Parathyroid adenoma (tissue), 2 donors: ENCODE results near the gene RELN.
A peak's percentile ranks its signal among the peaks of the same experiment; 100 is the strongest.

Source experiments
- H2AFZ ChIP-seq: fragments of 300-600 bp; sonication (generic); one replicate; pipeline ENCODE4 v1.7.0; 2017; ENCODE audit warnings: antibody characterized with exemption, mild to moderate bottlenecking
- H3K27ac ChIP-seq: fragments of 300-600 bp; sonication (generic); one replicate; pipeline ENCODE4 v1.7.0; 2017
- H3K27me3 ChIP-seq: fragments of 300-600 bp; sonication (generic); one replicate; pipeline ENCODE4 v1.7.0; 2017; ENCODE audit warnings: low read length; ENCODE audit not compliant: control insufficient read depth, insufficient read depth
- H3K36me3 ChIP-seq: fragments of 300-600 bp; sonication (generic); one replicate; pipeline ENCODE4 v1.7.0; 2017; ENCODE audit warnings: low read length; ENCODE audit not compliant: control insufficient read depth, insufficient read depth
- H3K4me1 ChIP-seq: fragments of 300-600 bp; sonication (generic); one replicate; pipeline ENCODE4 v1.7.0; 2017; ENCODE audit warnings: control low read depth
- H3K4me2 ChIP-seq: fragments of 300-600 bp; sonication (generic); one replicate; pipeline ENCODE4 v1.7.0; 2017; ENCODE audit warnings: low read length
- H3K4me3 ChIP-seq: fragments of 300-600 bp; sonication (generic); one replicate; pipeline ENCODE4 v1.7.0; 2017; ENCODE audit warnings: low read depth, low read length
- H3K79me2 ChIP-seq: fragments of 300-600 bp; sonication (generic); one replicate; pipeline ENCODE4 v1.7.0; 2017; ENCODE audit warnings: control low read depth
- H3K9ac ChIP-seq: fragments of 300-600 bp; sonication (generic); one replicate; pipeline ENCODE4 v1.7.0; 2017; ENCODE audit warnings: mild to moderate bottlenecking
- H3K9me3 ChIP-seq: fragments of 300-600 bp; sonication (generic); one replicate; pipeline ENCODE4 v1.7.0; 2017; ENCODE audit warnings: low read length; ENCODE audit not compliant: control insufficient read depth
- CTCF ChIP-seq: fragments of 300-600 bp; sonication (generic); IDR thresholded peaks from one replicate; pipeline ENCODE4 v1.7.0; 2017; ENCODE audit warnings: antibody characterized with exemption, mild to moderate bottlenecking
- donor health status: primary hyperparathyroidism.

RELN gene

DNA sequence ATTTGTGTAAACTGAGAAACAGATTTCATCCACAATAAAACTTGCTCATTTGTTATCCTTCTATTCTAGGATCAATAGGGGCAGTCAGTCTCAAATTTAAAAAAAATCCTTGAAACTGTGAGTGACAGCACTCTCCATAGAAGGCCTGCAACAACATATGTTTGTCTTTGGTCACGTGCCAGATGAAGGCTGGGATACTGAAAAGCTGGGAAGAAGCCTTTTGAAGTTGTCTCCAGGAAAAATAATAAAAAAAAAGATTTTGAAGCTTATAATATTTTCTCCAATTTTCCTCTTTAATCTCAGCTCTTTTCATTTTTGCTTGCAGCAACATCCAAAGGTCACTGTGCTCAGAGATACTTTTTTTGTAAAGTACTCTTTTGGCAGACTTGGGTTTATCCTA is 414.9 kb downstream of the RELN start:
- no peaks in the 10 kb centered on the region for H3K79me2 ChIP-seq
- TF ChIP-seq CTCF: no peak
- no peaks in the 10 kb centered on the region for H3K9me3 ChIP-seq
- no peaks in the 10 kb centered on the region for H3K36me3 ChIP-seq
- H2AFZ ChIP-seq: no peak overlapping the region
- no peak overlapping the region for H3K4me2 ChIP-seq
- H3K27ac ChIP-seq: no peak overlapping the region
- H3K4me1 ChIP-seq: no peaks in the 10 kb centered on the region
- H3K4me3 ChIP-seq: no peak overlapping the region
- no peaks in the 10 kb centered on the region for H3K27me3 ChIP-seq
- H3K9ac ChIP-seq: no peak overlapping the region

- Histone ChIP-seq H3K36me3 (no peaks in the 10 kb centered on the region), H3K4me1 (no peaks in the 10 kb centered on the region), H2AFZ (no peak overlapping the region), H3K27me3 (no peaks in the 10 kb centered on the region), H3K9me3 (no peaks in the 10 kb centered on the region), H3K27ac (no peak overlapping the region), H3K4me3 (no peak overlapping the region), H3K4me2 (no peak overlapping the region), H3K9ac (no peak overlapping the region), H3K79me2 (no peaks in the 10 kb centered on the region)
- TF ChIP-seq CTCF: peak; percentile 55
Measured at GRCh38 chr7:103573479-103574058, 415.9 kb downstream of the RELN start.

GRCh38 chr7:103571586-103571985 is 417.9 kb downstream of the RELN start:
- no peak overlapping the region for H3K9ac ChIP-seq
- no peak overlapping the region for H3K4me3 ChIP-seq
- no peak overlapping the region for H2AFZ ChIP-seq
- H3K4me2 ChIP-seq: no peak overlapping the region
- no peaks in the 10 kb centered on the region for H3K4me1 ChIP-seq
- H3K79me2 ChIP-seq: no peaks in the 10 kb centered on the region
- no peaks in the 10 kb centered on the region for H3K27me3 ChIP-seq
- TF ChIP-seq CTCF: no peak
- no peaks in the 10 kb centered on the region for H3K9me3 ChIP-seq
- H3K27ac ChIP-seq: no peak overlapping the region
- no peaks in the 10 kb centered on the region for H3K36me3 ChIP-seq

- no peak overlapping the region for H3K9ac ChIP-seq
- no peaks in the 10 kb centered on the region for H3K79me2 ChIP-seq
- no peak overlapping the region for H3K4me3 ChIP-seq
- H2AFZ ChIP-seq: no peak overlapping the region
- no peaks in the 10 kb centered on the region for H3K36me3 ChIP-seq
- no peaks in the 10 kb centered on the region for H3K27me3 ChIP-seq
- H3K9me3 ChIP-seq: no peaks in the 10 kb centered on the region
- no peak overlapping the region for H3K27ac ChIP-seq
- H3K4me1 ChIP-seq: no peaks in the 10 kb centered on the region
- no peak for TF ChIP-seq CTCF
- no peak overlapping the region for H3K4me2 ChIP-seq
Measured at GRCh38 chr7:103569621-103570305, 419.7 kb downstream of the RELN start.

DNA sequence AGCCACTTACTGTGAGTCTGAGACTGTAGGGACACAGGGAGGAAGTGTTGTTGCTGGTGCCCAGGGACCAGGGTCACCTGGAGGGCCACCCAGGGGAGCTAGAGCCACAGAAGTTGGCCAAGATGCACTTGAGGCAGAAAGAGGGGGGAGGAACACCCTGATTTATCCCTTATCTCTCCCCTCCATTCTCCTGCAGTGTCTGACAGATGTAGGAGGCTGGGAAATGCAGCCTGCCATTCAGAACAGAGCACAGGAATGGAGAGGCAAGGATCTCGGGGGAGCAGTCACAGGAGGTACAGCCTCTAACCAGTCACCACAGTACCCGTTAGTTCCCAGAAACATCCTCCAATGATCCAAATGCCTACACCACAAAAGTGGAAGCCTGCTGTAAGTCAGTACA is 425.0 kb downstream of the RELN start:
- no peaks in the 10 kb centered on the region for H3K9me3 ChIP-seq
- no peaks in the 10 kb centered on the region for H3K4me1 ChIP-seq
- H2AFZ ChIP-seq: no peak overlapping the region
- no peaks in the 10 kb centered on the region for H3K36me3 ChIP-seq
- H3K79me2 ChIP-seq: no peaks in the 10 kb centered on the region
- H3K27me3 ChIP-seq: no peaks in the 10 kb centered on the region
- H3K4me3 ChIP-seq: no peak overlapping the region
- no peak overlapping the region for H3K9ac ChIP-seq
- H3K27ac ChIP-seq: no peak overlapping the region
- TF ChIP-seq CTCF: no peak
- no peak overlapping the region for H3K4me2 ChIP-seq
